ENCODE data around the gene COTL1. TPM values are rescaled to one million over a fixed set of nuclear protein-coding genes. Genes with fewer than 3 reads are reported as not detected.
"Not testable (repeated sequence)": the region's sequence is repeated elsewhere in the genome, so short reads cannot be mapped to it uniquely, and the experiment has no call there.

Gene COTL1
- total and polyA plus RNA-seq, 2 of the 13 experiments (the other 11 are each of a cell fraction or from before 2014, with no cell fraction given), result 8.7 to 16.9 TPM

DNA sequence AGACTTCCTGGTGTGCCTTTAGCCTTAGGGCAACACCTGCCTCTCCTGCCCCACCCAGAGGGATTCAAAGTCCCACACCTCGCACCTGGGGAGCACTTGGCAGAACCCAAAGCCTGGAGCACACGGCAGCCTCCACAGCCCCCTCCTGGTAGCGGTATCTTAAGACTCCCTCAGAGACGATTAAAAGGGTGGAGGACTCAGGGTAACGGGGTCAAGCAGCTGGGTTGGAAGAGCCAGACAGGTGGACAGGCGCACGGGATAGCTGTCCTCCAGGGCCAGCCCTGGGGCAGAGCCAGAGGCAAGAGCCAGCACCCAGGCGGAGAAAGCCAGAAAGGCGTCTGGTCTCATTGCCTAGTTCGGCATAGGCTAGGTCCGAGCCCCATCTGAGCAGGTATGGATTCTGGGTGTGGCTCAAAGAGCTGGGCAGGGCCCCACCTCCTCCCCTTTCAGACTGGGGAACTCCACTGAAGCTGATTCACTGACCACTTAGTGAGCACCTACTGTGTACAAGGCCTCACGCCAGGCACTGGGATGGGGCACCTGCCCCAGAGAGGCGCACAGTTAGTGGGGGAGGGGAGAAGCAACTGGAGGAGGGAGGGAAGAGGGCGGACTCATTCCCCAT lies 58.5 kb downstream of the COTL1 start:
- no peak for DNase-seq (ENCODE audit: low spot score)
- intact Hi-C loops (cut with micrococcal nuclease; ENCODE audit: unreplicated experiment), result no loop called here
- Histone ChIP-seq H3K4me1 (ENCODE audit: insufficient read depth, low read length) (peaks cover 37% of the 10 kb centered on the region), H3K9me3 (ENCODE audit: low read length) (no peaks in the 10 kb centered on the region), H3K27ac (ENCODE audit: extremely low read length, insufficient read depth, low read length) (no peak overlapping the region), H3K79me2 (ENCODE audit: insufficient read depth, low read length) (no peaks in the 10 kb centered on the region), H3K27me3 (ENCODE audit: control insufficient read depth in 1 of 2, insufficient read depth in 2 of 2, low read length in 2 of 2) (0 out of 5 replicates have a peak, but pooled peaks cover 0 to 3% of the 10 kb centered on the region in 2 experiments), H2AFZ (ENCODE audit: low read length) (no peak overlapping the region), H3K4me2 (ENCODE audit: low read depth, low read length) (peak overlapping the region; percentile 9; the same call in 1 of the 2 replicates), H3K36me3 (replicated peaks in 1 of 2; ENCODE audit: control insufficient read depth in 1 of 2, insufficient read depth in 2 of 2, low read length in 2 of 2) (no peaks in the 10 kb centered on the region), H4K20me1 (ENCODE audit: insufficient read depth, low read length) (no peaks in the 10 kb centered on the region; the same call in 1 of the 2 replicates), H3K9ac (ENCODE audit: insufficient read depth, low read depth, low read length) (no peak overlapping the region), H3K4me3 (replicated peaks in 1 of 3; ENCODE audit: insufficient read depth in 1 of 3, low read depth in 2 of 3, low read length in 3 of 3) (no peak overlapping the region)
- ChIA-PET POLR2A (no interaction called here), CTCF (ENCODE audit: low intra/inter-chr PET ratio, low total read pairs) (no interaction called here)
- ATAC-seq, result peak; percentile 10
- no TSS peak for BruUV-seq (replicated peaks)
- 53% methylated on average over 10 of the region's 14 CpGs for WGBS (ENCODE audit: low lambda C conversion rate)
- in situ Hi-C loops (cut with HindIII; ENCODE audit: extremely low pct_ligation_motif_present, low pct_unique_long_range_greater_than_20kb), result no loop called here
- no peak for FAIRE-seq
- TF ChIP-seq, protein P1, sequence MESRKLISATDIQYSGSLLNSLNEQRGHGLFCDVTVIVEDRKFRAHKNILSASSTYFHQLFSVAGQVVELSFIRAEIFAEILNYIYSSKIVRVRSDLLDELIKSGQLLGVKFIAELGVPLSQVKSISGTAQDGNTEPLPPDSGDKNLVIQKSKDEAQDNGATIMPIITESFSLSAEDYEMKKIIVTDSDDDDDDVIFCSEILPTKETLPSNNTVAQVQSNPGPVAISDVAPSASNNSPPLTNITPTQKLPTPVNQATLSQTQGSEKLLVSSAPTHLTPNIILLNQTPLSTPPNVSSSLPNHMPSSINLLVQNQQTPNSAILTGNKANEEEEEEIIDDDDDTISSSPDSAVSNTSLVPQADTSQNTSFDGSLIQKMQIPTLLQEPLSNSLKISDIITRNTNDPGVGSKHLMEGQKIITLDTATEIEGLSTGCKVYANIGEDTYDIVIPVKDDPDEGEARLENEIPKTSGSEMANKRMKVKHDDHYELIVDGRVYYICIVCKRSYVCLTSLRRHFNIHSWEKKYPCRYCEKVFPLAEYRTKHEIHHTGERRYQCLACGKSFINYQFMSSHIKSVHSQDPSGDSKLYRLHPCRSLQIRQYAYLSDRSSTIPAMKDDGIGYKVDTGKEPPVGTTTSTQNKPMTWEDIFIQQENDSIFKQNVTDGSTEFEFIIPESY (CRISPR knock-in tag; IDR thresholded peaks at IDR 0.05), result peak; percentile 93
- peak; percentile 68 for TF ChIP-seq ZNF263 (CRISPR knock-in tag; IDR thresholded peaks at IDR 0.05)
- no peak for TF ChIP-seq ATM (IDR thresholded peaks at IDR 0.05; ENCODE audit: borderline replicate concordance)

DNA sequence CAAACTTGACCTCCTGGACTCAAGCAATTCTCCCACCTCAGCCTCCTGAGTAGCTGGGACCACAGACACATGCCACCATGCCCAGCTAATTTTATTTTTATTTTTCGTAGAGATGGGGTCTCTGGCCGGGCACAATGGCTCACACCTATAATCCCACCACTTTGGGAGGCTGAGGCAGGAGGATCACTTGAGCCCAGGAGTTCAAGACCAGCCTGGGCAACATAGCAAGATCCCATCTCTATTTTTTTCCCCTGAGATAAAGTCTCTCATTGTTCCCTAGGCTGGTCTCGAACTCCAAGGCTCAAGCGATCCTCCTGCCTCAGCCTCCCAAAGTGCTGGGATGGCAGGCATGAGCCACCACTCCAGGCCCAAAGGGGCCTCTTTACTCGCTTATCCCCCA lies 59.0 kb downstream of the COTL1 start:
- H3K4me3 ChIP-seq (replicated peaks in 1 of 3; ENCODE audit: insufficient read depth in 1 of 3, low read depth in 2 of 3, low read length in 3 of 3); H3K79me2 ChIP-seq (ENCODE audit: insufficient read depth, low read length); H3K27me3 ChIP-seq (ENCODE audit: control insufficient read depth in 1 of 2, insufficient read depth in 2 of 2, low read length in 2 of 2); H3K4me2 ChIP-seq (ENCODE audit: low read depth, low read length); in situ Hi-C loops (cut with HindIII; ENCODE audit: extremely low pct_ligation_motif_present, low pct_unique_long_range_greater_than_20kb); FAIRE-seq; H4K20me1 ChIP-seq (ENCODE audit: insufficient read depth, low read length); BruUV-seq (replicated peaks); DNase-seq (ENCODE audit: low spot score); CTCF ChIA-PET (ENCODE audit: low intra/inter-chr PET ratio, low total read pairs); H2AFZ ChIP-seq (ENCODE audit: low read length); intact Hi-C loops (cut with micrococcal nuclease; ENCODE audit: unreplicated experiment); H3K27ac ChIP-seq (ENCODE audit: extremely low read length, insufficient read depth, low read length); H3K9ac ChIP-seq (ENCODE audit: insufficient read depth, low read depth, low read length); H3K9me3 ChIP-seq (ENCODE audit: low read length); ATAC-seq; H3K36me3 ChIP-seq (replicated peaks in 1 of 2; ENCODE audit: control insufficient read depth in 1 of 2, insufficient read depth in 2 of 2, low read length in 2 of 2); POLR2A ChIA-PET: not testable (repeated sequence)
- 52% methylated on average over 5 of the region's 5 CpGs for WGBS (ENCODE audit: low lambda C conversion rate)
- TF ChIP-seq ZNF121 (CRISPR knock-in tag; IDR thresholded peaks at IDR 0.05), result 0 out of 2 replicates have a peak, but pooled peaks have one; percentile 71
- H3K4me1 ChIP-seq (ENCODE audit: insufficient read depth, low read length), result peaks cover 43% of the 10 kb centered on the region
